HCT116 (cell line): ENCODE results near the gene SNN. TPM values are rescaled to one million over a fixed set of nuclear protein-coding genes. Genes with fewer than 3 reads are reported as not detected.

ENCODE experiments used
- ATAC-seq: fragments of 200-7000 bp; cut with Tn5 transposase; 2 replicates; pipeline ENCODE4 v1.9.1; 2020; ENCODE audit warnings: mild to moderate bottlenecking, moderate library complexity
- BruUV-seq: library from RNA; stranded (reverse); fragments of 400-500 nt; replicated peaks from 2 replicates; lab custom pipeline; 2021; lab: Mats Ljungman, UMichigan
- CTCF ChIA-PET: fragments of 300-600 bp; sonication (Branson Sonifier 250); formaldehyde crosslinking; loops from one replicate; lab custom pipeline; 2021; ENCODE audit warnings: antibody characterized with exemption; lab: Charles Lee
- POLR2A ChIA-PET: fragments of 300-600, 350-600 bp; sonication (Branson Sonifier 250); formaldehyde crosslinking; loops from one replicate; lab custom pipeline; 2021; ENCODE audit warnings: antibody characterized with exemption; lab: Charles Lee
- RAD21 ChIA-PET, 2 experiments: fragments of 300-600 bp; sonication (Branson Sonifier 250); formaldehyde crosslinking; loops; one replicate each; lab custom pipeline; 2023; ENCODE audit warnings: low total read pairs in 2 of 2; ENCODE audit not compliant: uncharacterized antibody in 2 of 2, unreplicated experiment in 2 of 2, low non-redundant PET in 1 of 2; lab: Charles Lee
- DNase-seq: peaks from one replicate; pipeline ENCODE4 v3.0.0-alpha.2; 2010; ENCODE audit warnings: low read depth, low spot score
- H2AFZ ChIP-seq: fragments of 200-600 bp; shearing (Covaris generic), sonication (generic); 2 replicates; pipeline ENCODE4 v1.6.1; 2017; ENCODE audit warnings: low read depth, mixed run types, mixed read lengths, antibody characterized with exemption, low read length; ENCODE audit not compliant: poor library complexity, severe bottlenecking
- H3K27ac ChIP-seq: 2 replicates; pipeline ENCODE4 v1.5.1; 2012; ENCODE audit warnings: low read depth, low read length
- H3K27me3 ChIP-seq: fragments of 200-600 bp; sonication (generic); 2 replicates; pipeline ENCODE4 v1.6.1; 2016; ENCODE audit warnings: mixed run types, low read length, mixed read lengths; ENCODE audit not compliant: insufficient read depth
- H3K36me3 ChIP-seq, 2 experiments: fragments of 200-500 bp in 1 of 2; fragments of 200-600 bp in 1 of 2; sonication (Bioruptor generic) in 1 of 2; sonication (generic) in 1 of 2; 2 replicates each; pipeline versions ENCODE4 v1.5.1 to v1.6.1; 2014 to 2016; ENCODE audit warnings: low read length in 2 of 2, inconsistent platforms in 1 of 2, mixed read lengths in 1 of 2, mixed run types in 1 of 2; ENCODE audit not compliant: insufficient read depth in 2 of 2, control insufficient read depth in 1 of 2
- H3K4me1 ChIP-seq, 2 experiments: fragments of 200-600 bp in 1 of 2; sonication (generic) in 1 of 2; 2 replicates each; pipeline versions ENCODE4 v1.5.1 to v1.6.1; 2012 to 2017; ENCODE audit warnings: low read length in 2 of 2, inconsistent platforms in 1 of 2, mild to moderate bottlenecking in 1 of 2, mixed read lengths in 1 of 2, mixed run types in 1 of 2, moderate library complexity in 1 of 2; ENCODE audit not compliant: insufficient read depth in 2 of 2, control insufficient read depth in 1 of 2
- H3K4me2 ChIP-seq: fragments of 200-600 bp; sonication (generic); 2 replicates; pipeline ENCODE4 v1.6.1; 2017; ENCODE audit warnings: mixed run types, low read length, mixed read lengths
- H3K4me3 ChIP-seq, 2 experiments: fragments of 200-600 bp in 1 of 2; sonication (generic) in 1 of 2; replicated peaks in 1 of 2; 2 replicates each; pipeline ENCODE4 v1.5.1; 2011 to 2016; ENCODE audit warnings: low read length in 2 of 2, control low read depth in 1 of 2, low read depth in 1 of 2, mild to moderate bottlenecking in 1 of 2, mixed read lengths in 1 of 2, mixed run types in 1 of 2
- H3K79me2 ChIP-seq: fragments of 200-600 bp; sonication (generic); 2 replicates; pipeline ENCODE4 v1.6.1; 2017; ENCODE audit warnings: mild to moderate bottlenecking, mixed run types, low read length, moderate library complexity, mixed read lengths; ENCODE audit not compliant: insufficient read depth
- H3K9ac ChIP-seq: fragments of 200-600 bp; sonication (generic); 2 replicates; pipeline ENCODE4 v1.6.1; 2016; ENCODE audit warnings: low read length, mixed read lengths
- H3K9me2 ChIP-seq: fragments of 200-600 bp; sonication (generic), shearing (Covaris generic); 2 replicates; pipeline ENCODE4 v1.6.1; 2017; ENCODE audit warnings: mixed run types, mild to moderate bottlenecking, moderate library complexity; ENCODE audit not compliant: insufficient read depth
- H3K9me3 ChIP-seq, 2 experiments: fragments of 200-500 bp in 1 of 2; fragments of 200-600 bp in 1 of 2; sonication (Bioruptor generic) in 1 of 2; sonication (generic) in 1 of 2; 2 replicates each; pipeline ENCODE4 v1.6.1; 2014 to 2017; ENCODE audit warnings: low read length in 2 of 2, mixed read lengths in 2 of 2, inconsistent platforms in 1 of 2, low read depth in 1 of 2, mild to moderate bottlenecking in 1 of 2, mixed run types in 1 of 2, moderate library complexity in 1 of 2; ENCODE audit not compliant: control insufficient read depth in 1 of 2, insufficient read depth in 1 of 2
- H4K20me1 ChIP-seq: fragments of 200-600 bp; sonication (generic), shearing (Covaris generic); 2 replicates; pipeline ENCODE4 v1.6.1; 2017; ENCODE audit warnings: mixed run types, mild to moderate bottlenecking, moderate library complexity; ENCODE audit not compliant: insufficient read depth
- CBX3 ChIP-seq: IDR thresholded peaks from 2 replicates; pipeline ENCODE4 v1.6.1; 2012; ENCODE audit warnings: low read depth
- CEBPB ChIP-seq: IDR thresholded peaks from 2 replicates; pipeline ENCODE4 v1.6.1; 2012; ENCODE audit warnings: low read depth
- EGR1 ChIP-seq: IDR thresholded peaks from 2 replicates; pipeline ENCODE4 v1.6.1; 2012; ENCODE audit warnings: low read depth
- ELF1 ChIP-seq: IDR thresholded peaks from 2 replicates; pipeline ENCODE4 v1.6.1; 2012; ENCODE audit warnings: low read depth, borderline replicate concordance
- EZH2phosphoT487 ChIP-seq: fragments of 200-600 bp; IDR thresholded peaks from 2 replicates; pipeline ENCODE4 v1.6.1; 2018; ENCODE audit warnings: antibody characterized with exemption, borderline replicate concordance
- FOSL1 ChIP-seq: IDR thresholded peaks from 2 replicates; pipeline ENCODE4 v1.6.1; 2012; ENCODE audit warnings: low read depth
- POLR2A ChIP-seq: IDR thresholded peaks from 2 replicates; pipeline ENCODE4 v1.7.0; 2011; ENCODE audit warnings: borderline replicate concordance; ENCODE audit not compliant: insufficient read depth, insufficient read length; ENCODE audit errors: extremely low read depth
- POLR2AphosphoS5 ChIP-seq: IDR thresholded peaks from 2 replicates; pipeline ENCODE4 v1.6.1; 2011; ENCODE audit warnings: mild to moderate bottlenecking, low read depth, low read length, moderate library complexity
- RAD21 ChIP-seq: IDR thresholded peaks from 2 replicates; pipeline ENCODE4 v1.6.1; 2012; ENCODE audit warnings: low read depth, mild to moderate bottlenecking
- SP1 ChIP-seq: IDR thresholded peaks from 2 replicates; pipeline ENCODE4 v1.6.1; 2012; ENCODE audit warnings: low read depth
- SRF ChIP-seq: IDR thresholded peaks from 2 replicates; pipeline ENCODE4 v1.6.1; 2012; ENCODE audit warnings: low read depth
- TCF7L2 ChIP-seq: IDR thresholded peaks from 2 replicates; pipeline ENCODE4 v1.7.0; 2011; ENCODE audit warnings: borderline replicate concordance, inconsistent platforms; ENCODE audit not compliant: insufficient read depth, insufficient read length; ENCODE audit errors: extremely low read depth
- YY1 ChIP-seq: IDR thresholded peaks from 2 replicates; pipeline ENCODE4 v1.6.1; 2011; ENCODE audit warnings: low read length, low read depth, moderate library complexity, mild to moderate bottlenecking; ENCODE audit not compliant: insufficient replicate concordance; ENCODE audit errors: extremely low read depth
- ZFX ChIP-seq: fragments of 450-650 bp; IDR thresholded peaks from 2 replicates; pipeline ENCODE4 v1.6.1; 2017
- ZNF274 ChIP-seq: fragments of 200-500 bp; sonication (Bioruptor generic); IDR thresholded peaks from 2 replicates; pipeline ENCODE4 v1.6.1; 2014; ENCODE audit warnings: mild to moderate bottlenecking, low read depth, low read length, inconsistent platforms
- intact Hi-C: fragments of 100-400 bp; cut with micrococcal nuclease; formaldehyde crosslinking; loops from 2 replicates; pipeline ENCODE4 v1.10.0; 2022
- total RNA-seq: library from RNA; stranded (reverse); gene quantifications from one replicate; pipeline ENCODE4 v1.2.1, GENCODE V29; 2021; ENCODE audit not compliant: unreplicated experiment
- TF ChIP-seq, protein P1 (sequence below): IDR thresholded peaks from 2 replicates; pipeline ENCODE4 v1.6.1; 2012
- TF ChIP-seq, protein P2 (sequence below): IDR thresholded peaks from 2 replicates; pipeline ENCODE4 v1.6.1; 2011; ENCODE audit warnings: mild to moderate bottlenecking, low read length, moderate library complexity; ENCODE audit not compliant: insufficient replicate concordance; ENCODE audit errors: extremely low read depth
- TF ChIP-seq, protein P3 (sequence below): IDR thresholded peaks from 2 replicates; pipeline ENCODE4 v1.6.1; 2012; ENCODE audit warnings: low read depth
- TF ChIP-seq, protein P4 (sequence below): IDR thresholded peaks from 2 replicates; pipeline ENCODE4 v1.6.1; 2012

The SNN gene
- total RNA-seq, 1 experiment from 2014 or later: 12.2 TPM

DNA sequence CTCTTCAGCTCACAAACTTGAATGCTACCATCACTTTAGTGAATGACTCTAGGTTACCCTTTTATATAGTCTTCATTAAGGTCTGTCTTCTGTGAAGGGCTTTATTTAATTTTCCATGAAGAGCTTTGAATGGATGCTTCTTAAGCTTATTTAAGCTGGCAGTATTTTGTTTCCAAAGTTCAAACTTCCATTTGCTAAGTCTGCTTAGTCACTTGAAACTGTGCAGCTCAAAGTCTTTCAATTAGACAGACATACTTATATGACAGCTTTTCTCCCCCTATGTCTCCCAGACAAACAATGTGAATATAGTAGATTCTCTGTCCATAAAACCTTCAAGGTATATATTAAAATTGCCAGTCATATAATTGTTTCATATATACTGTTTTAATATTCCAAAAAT is 50.9 kb downstream of the SNN start (continued):
- TF ChIP-seq EZH2phosphoT487: no peak

DNA sequence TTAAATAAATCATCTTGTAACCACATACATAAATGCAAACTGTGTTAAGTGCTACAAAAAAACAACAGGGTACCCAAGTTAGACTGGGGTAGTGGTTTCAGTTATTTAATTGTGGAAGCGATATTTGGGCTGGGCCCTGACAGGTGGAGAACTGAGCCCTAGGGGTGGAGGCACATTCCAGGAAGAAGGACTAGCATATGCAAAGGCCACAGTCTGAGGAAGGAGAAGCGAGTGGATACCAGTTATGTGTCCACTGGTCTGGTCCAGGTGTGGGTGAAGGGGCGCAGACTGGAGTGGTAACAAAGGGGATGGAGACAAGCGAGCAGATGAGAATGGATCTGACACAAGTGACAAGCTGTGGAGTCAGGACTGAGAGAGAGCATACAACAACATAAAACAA is 51.5 kb downstream of the SNN start:
- no peak overlapping the region for H3K4me3 ChIP-seq
- DNase-seq (no peak), ATAC-seq (no peak)
- no peaks in the 10 kb centered on the region for H3K4me1 ChIP-seq
- H3K4me2 ChIP-seq: no peak overlapping the region
- no peaks in the 10 kb centered on the region for H3K27me3 ChIP-seq
- peaks cover 10% of the 10 kb centered on the region for H3K79me2 ChIP-seq
- ChIA-PET POLR2A (interaction anchor here (0.6 kb wide), 1 partner anchor 45 kb away, joined by 4 read pairs; no protein-coding TSS in a partner anchor), RAD21 (no interaction called here), CTCF (interaction anchor here (0.9 to 1.2 kb wide), 2 partner anchors 188 to 324 kb away, joined by 3 to 4 read pairs; no protein-coding TSS in a partner anchor)
- H3K36me3 ChIP-seq: peaks cover 12 to 27% of the 10 kb centered on the region in 2 experiments; a peak in 3 of 4 replicates
- no peaks in the 10 kb centered on the region for H3K9me3 ChIP-seq
- no peaks in the 10 kb centered on the region for H3K9me2 ChIP-seq
- no TSS peak for BruUV-seq
- H3K9ac ChIP-seq: no peak overlapping the region
- intact Hi-C loops: loop anchor here (10.0 kb wide), 1 partner anchor 755 kb away; no protein-coding TSS in a partner anchor
- H2AFZ ChIP-seq: no peak overlapping the region
- no peak overlapping the region for H3K27ac ChIP-seq
- H4K20me1 ChIP-seq: no peaks in the 10 kb centered on the region
- TF ChIP-seq EGR1 (no peak), ZNF274 (no peak), SP1 (no peak), FOSL1 (no peak), POLR2AphosphoS5 (no peak), YY1 (no peak), CEBPB (no peak), ZFX (no peak), RAD21 (no peak), ELF1 (no peak), SRF (no peak), TCF7L2 (no peak), POLR2A (no peak), CBX3 (no peak)
- TF ChIP-seq, protein P1, sequence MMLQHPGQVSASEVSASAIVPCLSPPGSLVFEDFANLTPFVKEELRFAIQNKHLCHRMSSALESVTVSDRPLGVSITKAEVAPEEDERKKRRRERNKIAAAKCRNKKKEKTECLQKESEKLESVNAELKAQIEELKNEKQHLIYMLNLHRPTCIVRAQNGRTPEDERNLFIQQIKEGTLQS: no peak
- TF ChIP-seq, protein P2, sequence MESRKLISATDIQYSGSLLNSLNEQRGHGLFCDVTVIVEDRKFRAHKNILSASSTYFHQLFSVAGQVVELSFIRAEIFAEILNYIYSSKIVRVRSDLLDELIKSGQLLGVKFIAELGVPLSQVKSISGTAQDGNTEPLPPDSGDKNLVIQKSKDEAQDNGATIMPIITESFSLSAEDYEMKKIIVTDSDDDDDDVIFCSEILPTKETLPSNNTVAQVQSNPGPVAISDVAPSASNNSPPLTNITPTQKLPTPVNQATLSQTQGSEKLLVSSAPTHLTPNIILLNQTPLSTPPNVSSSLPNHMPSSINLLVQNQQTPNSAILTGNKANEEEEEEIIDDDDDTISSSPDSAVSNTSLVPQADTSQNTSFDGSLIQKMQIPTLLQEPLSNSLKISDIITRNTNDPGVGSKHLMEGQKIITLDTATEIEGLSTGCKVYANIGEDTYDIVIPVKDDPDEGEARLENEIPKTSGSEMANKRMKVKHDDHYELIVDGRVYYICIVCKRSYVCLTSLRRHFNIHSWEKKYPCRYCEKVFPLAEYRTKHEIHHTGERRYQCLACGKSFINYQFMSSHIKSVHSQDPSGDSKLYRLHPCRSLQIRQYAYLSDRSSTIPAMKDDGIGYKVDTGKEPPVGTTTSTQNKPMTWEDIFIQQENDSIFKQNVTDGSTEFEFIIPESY: no peak
- TF ChIP-seq, protein P3, sequence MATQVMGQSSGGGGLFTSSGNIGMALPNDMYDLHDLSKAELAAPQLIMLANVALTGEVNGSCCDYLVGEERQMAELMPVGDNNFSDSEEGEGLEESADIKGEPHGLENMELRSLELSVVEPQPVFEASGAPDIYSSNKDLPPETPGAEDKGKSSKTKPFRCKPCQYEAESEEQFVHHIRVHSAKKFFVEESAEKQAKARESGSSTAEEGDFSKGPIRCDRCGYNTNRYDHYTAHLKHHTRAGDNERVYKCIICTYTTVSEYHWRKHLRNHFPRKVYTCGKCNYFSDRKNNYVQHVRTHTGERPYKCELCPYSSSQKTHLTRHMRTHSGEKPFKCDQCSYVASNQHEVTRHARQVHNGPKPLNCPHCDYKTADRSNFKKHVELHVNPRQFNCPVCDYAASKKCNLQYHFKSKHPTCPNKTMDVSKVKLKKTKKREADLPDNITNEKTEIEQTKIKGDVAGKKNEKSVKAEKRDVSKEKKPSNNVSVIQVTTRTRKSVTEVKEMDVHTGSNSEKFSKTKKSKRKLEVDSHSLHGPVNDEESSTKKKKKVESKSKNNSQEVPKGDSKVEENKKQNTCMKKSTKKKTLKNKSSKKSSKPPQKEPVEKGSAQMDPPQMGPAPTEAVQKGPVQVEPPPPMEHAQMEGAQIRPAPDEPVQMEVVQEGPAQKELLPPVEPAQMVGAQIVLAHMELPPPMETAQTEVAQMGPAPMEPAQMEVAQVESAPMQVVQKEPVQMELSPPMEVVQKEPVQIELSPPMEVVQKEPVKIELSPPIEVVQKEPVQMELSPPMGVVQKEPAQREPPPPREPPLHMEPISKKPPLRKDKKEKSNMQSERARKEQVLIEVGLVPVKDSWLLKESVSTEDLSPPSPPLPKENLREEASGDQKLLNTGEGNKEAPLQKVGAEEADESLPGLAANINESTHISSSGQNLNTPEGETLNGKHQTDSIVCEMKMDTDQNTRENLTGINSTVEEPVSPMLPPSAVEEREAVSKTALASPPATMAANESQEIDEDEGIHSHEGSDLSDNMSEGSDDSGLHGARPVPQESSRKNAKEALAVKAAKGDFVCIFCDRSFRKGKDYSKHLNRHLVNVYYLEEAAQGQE: no peak
- TF ChIP-seq, protein P4, sequence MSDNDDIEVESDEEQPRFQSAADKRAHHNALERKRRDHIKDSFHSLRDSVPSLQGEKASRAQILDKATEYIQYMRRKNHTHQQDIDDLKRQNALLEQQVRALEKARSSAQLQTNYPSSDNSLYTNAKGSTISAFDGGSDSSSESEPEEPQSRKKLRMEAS: no peak
